DOHH2 (cell line): ENCODE data around the gene SLC7A14.

Source experiments
- EZH2phosphoT487 ChIP-seq: fragments of 200-600 bp; sonication (generic); IDR thresholded peaks from 2 replicates; pipeline ENCODE4 v1.6.1; 2017; ENCODE audit warnings: borderline replicate concordance, mild to moderate bottlenecking, antibody characterized with exemption, low read length, moderate library complexity, mixed read lengths
- TF ChIP-seq, protein P1 (sequence below): fragments of 200-600 bp; sonication (generic); IDR thresholded peaks from one replicate; pipeline ENCODE4 v1.5.1; 2014; ENCODE audit warnings: antibody characterized with exemption, mild to moderate bottlenecking, low read depth, low read length; ENCODE audit not compliant: poor library complexity, severe bottlenecking

DNA sequence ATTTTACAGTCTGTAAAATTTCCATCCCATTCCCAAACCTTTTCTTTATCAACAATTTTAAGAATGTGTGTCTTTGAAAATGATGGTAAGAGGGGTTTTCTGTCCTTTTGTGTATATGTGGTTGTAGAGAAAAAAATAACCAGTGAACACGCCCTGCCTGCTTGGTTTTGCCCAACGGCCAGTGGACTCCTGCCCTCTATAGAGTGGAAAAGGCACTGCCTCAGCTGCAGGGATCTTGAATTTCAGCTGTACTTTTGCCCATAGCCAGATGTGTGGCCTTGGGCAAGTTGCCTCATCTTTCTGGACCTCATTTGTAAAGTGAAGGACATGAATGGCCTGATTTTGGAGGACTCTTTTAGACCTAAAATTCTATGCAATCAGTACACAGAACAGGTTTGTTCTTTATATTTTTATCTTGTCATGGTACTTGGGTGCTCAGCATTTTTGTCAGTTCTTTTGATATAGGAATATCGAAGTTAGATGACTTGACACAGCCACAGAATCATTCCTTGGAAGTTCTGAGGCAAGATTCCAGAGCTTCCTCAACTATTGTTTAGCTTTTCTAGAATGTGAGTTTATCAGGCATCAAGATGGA lies 86.2 kb downstream of the SLC7A14 start:
- TF ChIP-seq, protein P1, sequence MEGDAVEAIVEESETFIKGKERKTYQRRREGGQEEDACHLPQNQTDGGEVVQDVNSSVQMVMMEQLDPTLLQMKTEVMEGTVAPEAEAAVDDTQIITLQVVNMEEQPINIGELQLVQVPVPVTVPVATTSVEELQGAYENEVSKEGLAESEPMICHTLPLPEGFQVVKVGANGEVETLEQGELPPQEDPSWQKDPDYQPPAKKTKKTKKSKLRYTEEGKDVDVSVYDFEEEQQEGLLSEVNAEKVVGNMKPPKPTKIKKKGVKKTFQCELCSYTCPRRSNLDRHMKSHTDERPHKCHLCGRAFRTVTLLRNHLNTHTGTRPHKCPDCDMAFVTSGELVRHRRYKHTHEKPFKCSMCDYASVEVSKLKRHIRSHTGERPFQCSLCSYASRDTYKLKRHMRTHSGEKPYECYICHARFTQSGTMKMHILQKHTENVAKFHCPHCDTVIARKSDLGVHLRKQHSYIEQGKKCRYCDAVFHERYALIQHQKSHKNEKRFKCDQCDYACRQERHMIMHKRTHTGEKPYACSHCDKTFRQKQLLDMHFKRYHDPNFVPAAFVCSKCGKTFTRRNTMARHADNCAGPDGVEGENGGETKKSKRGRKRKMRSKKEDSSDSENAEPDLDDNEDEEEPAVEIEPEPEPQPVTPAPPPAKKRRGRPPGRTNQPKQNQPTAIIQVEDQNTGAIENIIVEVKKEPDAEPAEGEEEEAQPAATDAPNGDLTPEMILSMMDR, result no peak
- TF ChIP-seq EZH2phosphoT487, result no peak
